ENCODE data around the gene LSM14B. TPM values are rescaled to one million over a fixed set of nuclear protein-coding genes. Genes with fewer than 3 reads are reported as not detected.

Gene LSM14B
- total and polyA plus RNA-seq, 4 donors: 16.4 to 41.7 (median 27.8) TPM

DNA sequence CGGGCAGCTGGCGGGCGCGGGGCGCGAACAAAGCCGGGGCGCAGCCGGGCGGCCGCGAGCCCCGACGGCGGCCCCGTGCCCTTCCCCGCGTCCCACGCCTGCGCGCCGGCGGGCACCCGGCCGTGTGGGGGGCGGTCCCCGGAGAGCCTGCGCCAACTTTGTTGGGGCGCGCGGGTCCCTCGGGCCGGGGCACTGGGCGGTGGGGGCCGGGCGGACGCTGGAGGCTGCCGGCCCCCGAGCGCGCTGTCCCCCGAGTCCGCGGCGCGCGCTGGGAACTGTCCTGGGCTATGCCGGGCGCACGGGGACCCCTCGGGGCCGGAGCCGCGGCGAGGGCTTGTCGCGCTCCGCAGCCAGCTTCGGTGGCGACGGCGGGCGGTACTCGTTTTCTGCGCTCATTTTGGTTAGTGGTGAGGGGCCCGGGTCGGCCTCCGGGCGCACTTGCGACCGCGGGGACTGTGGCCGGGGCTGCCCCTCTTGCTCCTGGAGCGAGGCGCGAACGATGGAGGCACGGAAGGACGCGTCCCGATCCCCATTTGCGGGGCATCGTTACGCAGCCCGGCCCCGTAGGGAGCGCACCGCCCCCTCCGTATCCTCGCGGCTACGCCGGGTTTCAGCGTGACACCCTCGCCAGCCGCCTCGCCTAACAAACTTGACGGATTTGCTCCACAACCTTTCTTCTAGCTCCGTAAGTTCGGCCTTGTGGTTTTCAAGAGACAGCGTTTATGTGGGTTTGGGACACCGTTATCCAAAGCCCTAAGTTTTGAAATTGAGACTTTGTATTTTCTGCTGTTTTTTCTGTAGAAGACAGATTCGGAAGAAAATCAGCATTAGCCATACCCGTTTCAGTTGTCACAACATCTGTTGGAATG is 21.9 kb downstream of the LSM14B start:
- DNase-seq (peak; percentile 55 to 61 (median 61)), ATAC-seq (ENCODE audit: insufficient read depth, low FRiP score) (peak; percentile 36)
- peaks cover 4 to 36% (median 16%) of the 10 kb centered on the region in 5 donors for H3K4me1 ChIP-seq (ENCODE audit: control insufficient read depth in 5 of 5, insufficient read depth in 5 of 5, low read length in 5 of 5)
- peaks cover 14 to 17% (median 16%) of the 10 kb centered on the region in 4 donors for H3K36me3 ChIP-seq (ENCODE audit: control insufficient read depth in 4 of 4, insufficient read depth in 4 of 4, low read length in 4 of 4)
- H3K9me3 ChIP-seq (ENCODE audit: control insufficient read depth in 4 of 4, insufficient read depth in 3 of 4, low read length in 3 of 4): no peaks in the 10 kb centered on the region
- peak overlapping the region; percentile 97 to 98 for H3K27ac ChIP-seq (ENCODE audit: low read depth in 1 of 2, low read length in 1 of 2)
- 1% methylated on average over 67 to 104 of the region's 104 CpGs for WGBS, 2 donors
- H3K4me3 ChIP-seq: peak overlapping the region; percentile 86
- H3K27me3 ChIP-seq (ENCODE audit: control insufficient read depth in 3 of 3, insufficient read depth in 3 of 3, low read length in 2 of 3): no peaks in the 10 kb centered on the region
- H3K9ac ChIP-seq (ENCODE audit: insufficient read depth in 1 of 2, low read length in 2 of 2): peak overlapping the region; percentile 17 to 73
- TF ChIP-seq, protein P1, sequence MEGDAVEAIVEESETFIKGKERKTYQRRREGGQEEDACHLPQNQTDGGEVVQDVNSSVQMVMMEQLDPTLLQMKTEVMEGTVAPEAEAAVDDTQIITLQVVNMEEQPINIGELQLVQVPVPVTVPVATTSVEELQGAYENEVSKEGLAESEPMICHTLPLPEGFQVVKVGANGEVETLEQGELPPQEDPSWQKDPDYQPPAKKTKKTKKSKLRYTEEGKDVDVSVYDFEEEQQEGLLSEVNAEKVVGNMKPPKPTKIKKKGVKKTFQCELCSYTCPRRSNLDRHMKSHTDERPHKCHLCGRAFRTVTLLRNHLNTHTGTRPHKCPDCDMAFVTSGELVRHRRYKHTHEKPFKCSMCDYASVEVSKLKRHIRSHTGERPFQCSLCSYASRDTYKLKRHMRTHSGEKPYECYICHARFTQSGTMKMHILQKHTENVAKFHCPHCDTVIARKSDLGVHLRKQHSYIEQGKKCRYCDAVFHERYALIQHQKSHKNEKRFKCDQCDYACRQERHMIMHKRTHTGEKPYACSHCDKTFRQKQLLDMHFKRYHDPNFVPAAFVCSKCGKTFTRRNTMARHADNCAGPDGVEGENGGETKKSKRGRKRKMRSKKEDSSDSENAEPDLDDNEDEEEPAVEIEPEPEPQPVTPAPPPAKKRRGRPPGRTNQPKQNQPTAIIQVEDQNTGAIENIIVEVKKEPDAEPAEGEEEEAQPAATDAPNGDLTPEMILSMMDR (IDR thresholded peaks at IDR 0.05; ENCODE audit: control extremely low read depth, extremely low read depth): no peak

DNA sequence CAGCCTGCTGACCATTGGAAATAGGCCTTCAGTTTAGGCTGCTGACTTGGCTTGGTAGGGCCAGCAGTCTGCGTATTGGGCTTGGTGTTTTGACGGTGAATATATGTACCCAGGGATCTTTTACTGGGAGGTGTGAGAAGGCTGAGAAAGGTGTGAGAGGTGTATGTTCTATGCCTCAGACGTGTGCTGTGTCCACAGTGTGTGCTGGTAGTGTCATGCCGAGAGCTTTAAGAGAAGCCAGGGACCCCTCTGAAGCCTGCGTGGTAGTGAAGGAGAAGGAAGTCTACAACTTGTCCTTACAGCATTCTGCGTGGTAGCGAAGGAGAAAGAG is 23.4 kb downstream of the LSM14B start:
- no peaks in the 10 kb centered on the region for H3K9me3 ChIP-seq (ENCODE audit: control insufficient read depth in 4 of 4, insufficient read depth in 3 of 4, low read length in 3 of 4)
- H3K36me3 ChIP-seq (ENCODE audit: control insufficient read depth in 4 of 4, insufficient read depth in 4 of 4, low read length in 4 of 4): peaks cover 0 to 7% (median 3%) of the 10 kb centered on the region in 4 donors
- ATAC-seq (ENCODE audit: insufficient read depth, low FRiP score) (no peak), DNase-seq (no peak)
- 95% methylated on average over 7 of the region's 7 CpGs for WGBS, 2 donors
- H3K9ac ChIP-seq (ENCODE audit: insufficient read depth in 1 of 2, low read length in 2 of 2): no peak overlapping the region
- H3K27me3 ChIP-seq (ENCODE audit: control insufficient read depth in 3 of 3, insufficient read depth in 3 of 3, low read length in 2 of 3): no peaks in the 10 kb centered on the region
- no peak overlapping the region for H3K27ac ChIP-seq (ENCODE audit: low read depth in 1 of 2, low read length in 1 of 2)
- H3K4me3 ChIP-seq: peak overlapping the region; percentile 19
- TF ChIP-seq, protein P1 (IDR thresholded peaks at IDR 0.05; ENCODE audit: control extremely low read depth, extremely low read depth): no peak
- H3K4me1 ChIP-seq (ENCODE audit: control insufficient read depth in 5 of 5, insufficient read depth in 5 of 5, low read length in 5 of 5): peaks cover 4 to 45% (median 22%) of the 10 kb centered on the region in 5 donors

DNA sequence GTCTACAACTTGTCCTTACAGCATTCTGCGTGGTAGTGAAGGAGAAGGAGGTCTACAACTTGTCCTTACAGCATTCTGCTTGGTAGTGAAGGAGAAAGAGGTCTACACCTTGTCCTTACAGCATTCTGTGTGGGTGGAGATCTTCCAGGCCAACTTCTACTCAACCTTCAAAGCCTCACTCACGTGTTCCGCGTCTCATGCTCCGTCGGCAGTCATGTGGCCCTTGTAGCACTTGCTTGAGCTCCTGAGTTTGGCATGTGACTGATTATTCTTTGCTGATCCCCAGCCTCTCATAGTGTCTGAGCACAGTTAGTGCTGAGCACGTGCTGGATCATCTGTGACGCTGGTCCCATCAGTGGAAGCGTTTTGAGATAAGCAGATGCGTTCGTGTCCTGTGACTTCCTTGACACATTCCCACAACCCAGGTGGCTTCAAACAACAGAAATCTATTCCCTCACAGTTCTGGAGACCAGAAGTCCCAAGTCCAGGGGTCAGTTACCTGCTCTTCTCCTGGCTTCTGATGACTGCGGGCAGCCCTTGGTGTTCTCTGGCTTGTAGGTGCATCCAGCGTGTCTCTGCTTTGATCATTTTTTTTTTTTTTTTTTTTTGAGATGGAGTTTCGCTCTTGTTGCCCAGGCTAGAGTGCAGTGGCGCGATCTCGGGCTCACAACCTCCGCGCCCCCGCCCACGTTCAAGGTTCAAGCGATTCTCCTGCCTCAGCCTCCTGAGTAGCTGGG is 23.9 kb downstream of the LSM14B start:
- no peak for ATAC-seq (ENCODE audit: insufficient read depth, low FRiP score)
- 94 to 97% methylated on average over 22 of the region's 22 CpGs for WGBS, 2 donors
- Histone ChIP-seq H3K4me3 (peak overlapping the region; percentile 19), H3K27me3 (ENCODE audit: control insufficient read depth in 3 of 3, insufficient read depth in 3 of 3, low read length in 2 of 3) (no peaks in the 10 kb centered on the region), H3K27ac (ENCODE audit: low read depth in 1 of 2, low read length in 1 of 2) (no peak overlapping the region), H3K9me3 (ENCODE audit: control insufficient read depth in 4 of 4, insufficient read depth in 3 of 4, low read length in 3 of 4) (no peaks in the 10 kb centered on the region), H3K9ac (ENCODE audit: insufficient read depth in 1 of 2, low read length in 2 of 2) (no peak overlapping the region), H3K36me3 (ENCODE audit: control insufficient read depth in 4 of 4, insufficient read depth in 4 of 4, low read length in 4 of 4) (peaks cover 0 to 7% (median 1%) of the 10 kb centered on the region in 4 donors), H3K4me1 (ENCODE audit: control insufficient read depth in 5 of 5, insufficient read depth in 5 of 5, low read length in 5 of 5) (peaks cover 4 to 42% (median 22%) of the 10 kb centered on the region in 5 donors)
- TF ChIP-seq, protein P1 (IDR thresholded peaks at IDR 0.05; ENCODE audit: control extremely low read depth, extremely low read depth): no peak
- no peak for DNase-seq

Measured in lung (tissue), 12 donors.